Measurements from ENCODE around the gene RAP1GDS1. TPM values are rescaled to one million over a fixed set of nuclear protein-coding genes. Genes with fewer than 3 reads are reported as not detected.

RAP1GDS1 gene
- 54.4 and 66.2 TPM in 2 replicates for total RNA-seq (2012; rRNA removed)

GRCh38 chr4:98260579-98261404, at the start of gene RAP1GDS1:
Gene RAP1GDS1, plus strand, starts transcription at chr4:98261384. Its CDS starts 182 bp downstream, at chr4:98261566.
- Histone ChIP-seq H3K4me3 (ENCODE audit: low read length) (peak within 1 kb of the TSS; percentile 99), H3K36me3 (ENCODE audit: insufficient read depth, low read length) (no peaks in the 10 kb centered on the region), H3K4me2 (ENCODE audit: low read length) (peak within 1 kb of the TSS; percentile 97), H3K27me3 (ENCODE audit: control insufficient read depth, insufficient read depth, low read length) (no peaks in the 10 kb centered on the region), H3K9ac (ENCODE audit: low read depth, low read length) (peak within 1 kb of the TSS; percentile 99), H3K4me1 (ENCODE audit: control insufficient read depth, insufficient read depth, low read length) (peaks cover 17% of the 10 kb centered on the region), H3K9me3 (replicated peaks; ENCODE audit: low read length) (no peaks in the 10 kb centered on the region)

- Histone ChIP-seq H3K36me3 (ENCODE audit: insufficient read depth, low read length) (no peaks in the 10 kb centered on the region), H3K4me2 (ENCODE audit: low read length) (no peak overlapping the region), H3K9ac (ENCODE audit: low read depth, low read length) (no peak overlapping the region), H3K27me3 (ENCODE audit: control insufficient read depth, insufficient read depth, low read length) (no peaks in the 10 kb centered on the region), H3K4me3 (ENCODE audit: low read length) (no peak overlapping the region), H3K9me3 (replicated peaks; ENCODE audit: low read length) (no peaks in the 10 kb centered on the region), H3K4me1 (ENCODE audit: control insufficient read depth, insufficient read depth, low read length) (no peaks in the 10 kb centered on the region)
Measured at GRCh38 chr4:98222306-98222705, 38.9 kb upstream of the RAP1GDS1 start.

DNA sequence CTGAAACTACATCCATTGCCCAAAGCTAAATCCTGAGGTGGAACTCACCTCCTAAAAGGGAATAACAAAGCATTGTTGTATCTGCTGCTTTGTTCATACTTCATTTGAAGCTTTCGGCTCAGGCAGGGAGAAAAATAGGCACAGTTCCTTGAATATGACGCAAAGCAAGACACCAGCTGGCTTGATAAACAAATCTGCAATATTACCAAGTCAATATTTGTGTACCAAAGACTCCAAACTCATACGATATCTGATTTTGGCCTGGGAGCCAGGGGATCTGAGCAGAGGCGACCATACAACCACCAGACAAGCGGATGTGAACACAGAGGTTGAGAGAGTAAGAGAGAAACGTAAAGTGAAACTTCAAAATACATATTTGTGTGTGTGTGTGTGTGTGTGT, 34.8 kb upstream of the RAP1GDS1 start:
- Histone ChIP-seq H3K9me3 (replicated peaks; ENCODE audit: low read length) (no peaks in the 10 kb centered on the region), H3K27me3 (ENCODE audit: control insufficient read depth, insufficient read depth, low read length) (no peaks in the 10 kb centered on the region), H3K4me3 (ENCODE audit: low read length) (no peak overlapping the region), H3K4me2 (ENCODE audit: low read length) (no peak overlapping the region), H3K36me3 (ENCODE audit: insufficient read depth, low read length) (no peaks in the 10 kb centered on the region), H3K4me1 (ENCODE audit: control insufficient read depth, insufficient read depth, low read length) (no peaks in the 10 kb centered on the region), H3K9ac (ENCODE audit: low read depth, low read length) (no peak overlapping the region)

DNA sequence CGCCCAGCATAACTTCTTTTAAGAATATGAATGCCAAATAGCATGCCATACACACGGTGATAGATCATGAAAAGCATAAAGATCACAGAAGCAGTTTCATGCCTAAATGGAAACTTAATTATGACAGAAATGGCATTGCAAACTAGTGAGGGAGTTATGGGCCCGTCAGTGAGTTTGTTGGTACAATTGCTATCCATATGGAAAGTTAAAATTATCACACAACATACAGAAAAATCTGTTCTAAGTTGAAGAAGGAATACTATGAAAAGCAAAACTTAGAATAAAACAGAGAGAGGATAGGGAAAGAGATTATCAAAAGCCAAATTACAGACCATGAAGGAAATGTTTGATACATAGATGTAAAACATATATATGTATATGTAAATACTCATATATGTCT, 30.2 kb upstream of the RAP1GDS1 start:
- no peak overlapping the region for H3K4me2 ChIP-seq (ENCODE audit: low read length)
- H3K9me3 ChIP-seq (replicated peaks; ENCODE audit: low read length), result no peaks in the 10 kb centered on the region
- H3K4me3 ChIP-seq (ENCODE audit: low read length), result no peak overlapping the region
- no peak overlapping the region for H3K9ac ChIP-seq (ENCODE audit: low read depth, low read length)
- no peaks in the 10 kb centered on the region for H3K4me1 ChIP-seq (ENCODE audit: control insufficient read depth, insufficient read depth, low read length)
- H3K27me3 ChIP-seq (ENCODE audit: control insufficient read depth, insufficient read depth, low read length), result no peaks in the 10 kb centered on the region
- H3K36me3 ChIP-seq (ENCODE audit: insufficient read depth, low read length), result no peaks in the 10 kb centered on the region

GRCh38 chr4:98232202-98232601, 29.0 kb upstream of the RAP1GDS1 start:
- Histone ChIP-seq H3K4me3 (ENCODE audit: low read length) (no peak overlapping the region), H3K9me3 (replicated peaks; ENCODE audit: low read length) (no peaks in the 10 kb centered on the region), H3K9ac (ENCODE audit: low read depth, low read length) (no peak overlapping the region), H3K27me3 (ENCODE audit: control insufficient read depth, insufficient read depth, low read length) (no peaks in the 10 kb centered on the region), H3K4me1 (ENCODE audit: control insufficient read depth, insufficient read depth, low read length) (no peaks in the 10 kb centered on the region), H3K4me2 (ENCODE audit: low read length) (no peak overlapping the region), H3K36me3 (ENCODE audit: insufficient read depth, low read length) (no peaks in the 10 kb centered on the region)

GRCh38 chr4:98237204-98237603, 24.0 kb upstream of the RAP1GDS1 start:
- Histone ChIP-seq H3K9me3 (replicated peaks; ENCODE audit: low read length) (no peaks in the 10 kb centered on the region), H3K4me2 (ENCODE audit: low read length) (no peak overlapping the region), H3K36me3 (ENCODE audit: insufficient read depth, low read length) (no peaks in the 10 kb centered on the region), H3K4me3 (ENCODE audit: low read length) (no peak overlapping the region), H3K4me1 (ENCODE audit: control insufficient read depth, insufficient read depth, low read length) (no peaks in the 10 kb centered on the region), H3K9ac (ENCODE audit: low read depth, low read length) (no peak overlapping the region), H3K27me3 (ENCODE audit: control insufficient read depth, insufficient read depth, low read length) (no peaks in the 10 kb centered on the region)

GRCh38 chr4:98242063-98242462, 19.1 kb upstream of the RAP1GDS1 start:
- no peak overlapping the region for H3K4me3 ChIP-seq (ENCODE audit: low read length)
- no peak overlapping the region for H3K9ac ChIP-seq (ENCODE audit: low read depth, low read length)
- H3K4me1 ChIP-seq (ENCODE audit: control insufficient read depth, insufficient read depth, low read length), result no peaks in the 10 kb centered on the region
- no peaks in the 10 kb centered on the region for H3K36me3 ChIP-seq (ENCODE audit: insufficient read depth, low read length)
- no peaks in the 10 kb centered on the region for H3K9me3 ChIP-seq (replicated peaks; ENCODE audit: low read length)
- H3K4me2 ChIP-seq (ENCODE audit: low read length), result no peak overlapping the region
- no peaks in the 10 kb centered on the region for H3K27me3 ChIP-seq (ENCODE audit: control insufficient read depth, insufficient read depth, low read length)

GRCh38 chr4:98242538-98242937, 18.6 kb upstream of the RAP1GDS1 start:
- Histone ChIP-seq H3K9me3 (replicated peaks; ENCODE audit: low read length) (no peaks in the 10 kb centered on the region), H3K4me3 (ENCODE audit: low read length) (no peak overlapping the region), H3K36me3 (ENCODE audit: insufficient read depth, low read length) (no peaks in the 10 kb centered on the region), H3K4me1 (ENCODE audit: control insufficient read depth, insufficient read depth, low read length) (no peaks in the 10 kb centered on the region), H3K9ac (ENCODE audit: low read depth, low read length) (no peak overlapping the region), H3K4me2 (ENCODE audit: low read length) (no peak overlapping the region), H3K27me3 (ENCODE audit: control insufficient read depth, insufficient read depth, low read length) (no peaks in the 10 kb centered on the region)

DNA sequence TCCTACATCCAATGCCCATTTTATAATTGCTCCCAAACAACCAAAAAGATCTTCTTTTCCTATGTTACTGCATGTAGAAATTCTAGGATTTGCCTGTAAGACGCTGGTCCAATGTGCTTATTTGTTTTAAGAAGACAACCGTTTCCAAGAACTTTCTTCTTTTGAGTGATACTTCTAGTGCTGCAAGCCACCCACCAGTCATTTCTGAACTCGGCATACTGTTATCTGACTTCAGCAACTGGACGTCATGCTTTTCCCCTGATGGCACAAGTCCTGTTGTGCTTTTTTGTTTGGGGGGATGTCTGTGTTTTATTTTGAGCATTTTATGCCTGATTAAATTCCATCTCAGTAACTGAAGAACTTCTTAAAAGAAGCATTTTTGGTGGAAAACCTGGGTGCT, 16.0 kb upstream of the RAP1GDS1 start:
- H3K4me2 ChIP-seq (ENCODE audit: low read length), result no peak overlapping the region
- no peaks in the 10 kb centered on the region for H3K9me3 ChIP-seq (replicated peaks; ENCODE audit: low read length)
- H3K9ac ChIP-seq (ENCODE audit: low read depth, low read length), result no peak overlapping the region
- H3K4me1 ChIP-seq (ENCODE audit: control insufficient read depth, insufficient read depth, low read length), result no peaks in the 10 kb centered on the region
- H3K27me3 ChIP-seq (ENCODE audit: control insufficient read depth, insufficient read depth, low read length), result no peaks in the 10 kb centered on the region
- H3K4me3 ChIP-seq (ENCODE audit: low read length), result no peak overlapping the region
- H3K36me3 ChIP-seq (ENCODE audit: insufficient read depth, low read length), result no peaks in the 10 kb centered on the region

GRCh38 chr4:98248934-98249333, 12.2 kb upstream of the RAP1GDS1 start:
- H3K36me3 ChIP-seq (ENCODE audit: insufficient read depth, low read length), result no peaks in the 10 kb centered on the region
- no peaks in the 10 kb centered on the region for H3K4me1 ChIP-seq (ENCODE audit: control insufficient read depth, insufficient read depth, low read length)
- no peaks in the 10 kb centered on the region for H3K27me3 ChIP-seq (ENCODE audit: control insufficient read depth, insufficient read depth, low read length)
- no peak overlapping the region for H3K4me2 ChIP-seq (ENCODE audit: low read length)
- H3K4me3 ChIP-seq (ENCODE audit: low read length), result no peak overlapping the region
- no peaks in the 10 kb centered on the region for H3K9me3 ChIP-seq (replicated peaks; ENCODE audit: low read length)
- H3K9ac ChIP-seq (ENCODE audit: low read depth, low read length), result no peak overlapping the region

- no peaks in the 10 kb centered on the region for H3K4me1 ChIP-seq (ENCODE audit: control insufficient read depth, insufficient read depth, low read length)
- no peak overlapping the region for H3K4me3 ChIP-seq (ENCODE audit: low read length)
- no peak overlapping the region for H3K4me2 ChIP-seq (ENCODE audit: low read length)
- no peak overlapping the region for H3K9ac ChIP-seq (ENCODE audit: low read depth, low read length)
- H3K36me3 ChIP-seq (ENCODE audit: insufficient read depth, low read length), result no peaks in the 10 kb centered on the region
- no peaks in the 10 kb centered on the region for H3K27me3 ChIP-seq (ENCODE audit: control insufficient read depth, insufficient read depth, low read length)
- H3K9me3 ChIP-seq (replicated peaks; ENCODE audit: low read length), result no peaks in the 10 kb centered on the region
Measured at GRCh38 chr4:98249831-98250230, 11.4 kb upstream of the RAP1GDS1 start.

- H3K9ac ChIP-seq (ENCODE audit: low read depth, low read length), result no peak overlapping the region
- H3K9me3 ChIP-seq (replicated peaks; ENCODE audit: low read length), result no peaks in the 10 kb centered on the region
- H3K4me2 ChIP-seq (ENCODE audit: low read length), result no peak overlapping the region
- H3K27me3 ChIP-seq (ENCODE audit: control insufficient read depth, insufficient read depth, low read length), result no peaks in the 10 kb centered on the region
- no peaks in the 10 kb centered on the region for H3K36me3 ChIP-seq (ENCODE audit: insufficient read depth, low read length)
- no peak overlapping the region for H3K4me3 ChIP-seq (ENCODE audit: low read length)
- no peaks in the 10 kb centered on the region for H3K4me1 ChIP-seq (ENCODE audit: control insufficient read depth, insufficient read depth, low read length)
Measured at GRCh38 chr4:98253499-98253898, 7.7 kb upstream of the RAP1GDS1 start.

Measured in skeletal muscle satellite cell (primary cell).